Psoas muscle (tissue), 8 donors: Measurements from ENCODE around the gene LINGO3. TPM values are rescaled to one million over a fixed set of nuclear protein-coding genes. Genes with fewer than 3 reads are reported as not detected.

Source experiments
- ATAC-seq, 4 donors: fragments of 200-7000 bp; cut with Tn5 transposase; one replicate each; pipeline ENCODE4 v1.9.1; 2020; ENCODE audit warnings: moderate library complexity in 3 of 4, mild to moderate bottlenecking in 2 of 4
- DNase-seq, 2 donors: peaks; one replicate each; pipeline ENCODE4 v3.0.0-alpha.2; 2020
- H3K27ac ChIP-seq: fragments of 200-600 bp; one replicate; pipeline ENCODE4 v1.8.0; 2022
- H3K27me3 ChIP-seq, 3 donors: fragments of 200-600 bp in 1 of 3; one replicate each; pipeline versions ENCODE4 v1.6.1 to v1.8.0; 2013 to 2022; ENCODE audit warnings: low read length in 2 of 3, mild to moderate bottlenecking in 2 of 3, moderate library complexity in 1 of 3; ENCODE audit not compliant: insufficient read depth in 3 of 3
- H3K36me3 ChIP-seq, 2 donors: fragments of 200-600 bp in 1 of 2; one replicate each; pipeline versions ENCODE4 v1.6.1 to v1.8.0; 2013 to 2022; ENCODE audit warnings: low read depth in 1 of 2, mild to moderate bottlenecking in 1 of 2, moderate library complexity in 1 of 2; ENCODE audit not compliant: insufficient read depth in 1 of 2
- H3K4me1 ChIP-seq: fragments of 200-600 bp; one replicate; pipeline ENCODE4 v1.8.0; 2022
- H3K4me3 ChIP-seq: fragments of 200-600 bp; one replicate; pipeline ENCODE4 v1.8.0; 2022; ENCODE audit warnings: mild to moderate bottlenecking
- H3K9me3 ChIP-seq: fragments of 200-600 bp; one replicate; pipeline ENCODE4 v1.8.0; 2022
- WGBS, 3 donors: extraction: QIAGEN DNeasy Blood & Tissue Kit; methylation state at CpG; one replicate each; pipeline versions ENCODE4 v1.1.6 to v1.1.7; 2013; 5-methylcytosine and 5-hydroxymethylcytosine counted together
- intact Hi-C, 2 donors: fragments of 100-400 bp; cut with DNase I; formaldehyde crosslinking; loops; one replicate each; pipeline versions ENCODE4 v1.11.0 to v1.14.2; 2022
- polyA plus RNA-seq, 3 donors: library from polyadenylated mRNA; stranded (reverse); fragments of 200-250 nt; gene quantifications; one replicate each; pipeline ENCODE4 v1.2.3, GENCODE V29; 2013
- total RNA-seq, 4 donors: library from RNA; stranded (reverse); fragmentation: NEBNext Ultra II Directional in 2 of 4; extraction: Animal tissue kit (Norgen Biotek cat#: 25700) in 2 of 4; gene quantifications; one replicate each; pipeline versions ENCODE4 v1.2.1 to v1.2.4, GENCODE V29; 2021 to 2023
- TF ChIP-seq, protein P1 (sequence below): fragments of 200-600 bp; IDR thresholded peaks from one replicate; pipeline ENCODE4 v1.8.0; 2022; ENCODE audit warnings: antibody characterized with exemption
- donor health status: healthy with polysubstance abuse.
- donor health status: DM: no; HTN: no; CAD: no; lungs with moderate emphysema.
- donor health status: Bipolar disorder and iron deficiency.
- donor health status: healthy.
- donor health status: DM: yes; HTN: yes; CAD: no.
- donor health status: DM: no; HTN: no; CAD: no.
- donor health status: DM: no; HTN: no; CAD: no.
- donor health status: DM: yes; HTN: yes; CAD: no.

LINGO3 gene
- total and polyA plus RNA-seq, 7 donors: 0.04 TPM; not detected in 6

DNA sequence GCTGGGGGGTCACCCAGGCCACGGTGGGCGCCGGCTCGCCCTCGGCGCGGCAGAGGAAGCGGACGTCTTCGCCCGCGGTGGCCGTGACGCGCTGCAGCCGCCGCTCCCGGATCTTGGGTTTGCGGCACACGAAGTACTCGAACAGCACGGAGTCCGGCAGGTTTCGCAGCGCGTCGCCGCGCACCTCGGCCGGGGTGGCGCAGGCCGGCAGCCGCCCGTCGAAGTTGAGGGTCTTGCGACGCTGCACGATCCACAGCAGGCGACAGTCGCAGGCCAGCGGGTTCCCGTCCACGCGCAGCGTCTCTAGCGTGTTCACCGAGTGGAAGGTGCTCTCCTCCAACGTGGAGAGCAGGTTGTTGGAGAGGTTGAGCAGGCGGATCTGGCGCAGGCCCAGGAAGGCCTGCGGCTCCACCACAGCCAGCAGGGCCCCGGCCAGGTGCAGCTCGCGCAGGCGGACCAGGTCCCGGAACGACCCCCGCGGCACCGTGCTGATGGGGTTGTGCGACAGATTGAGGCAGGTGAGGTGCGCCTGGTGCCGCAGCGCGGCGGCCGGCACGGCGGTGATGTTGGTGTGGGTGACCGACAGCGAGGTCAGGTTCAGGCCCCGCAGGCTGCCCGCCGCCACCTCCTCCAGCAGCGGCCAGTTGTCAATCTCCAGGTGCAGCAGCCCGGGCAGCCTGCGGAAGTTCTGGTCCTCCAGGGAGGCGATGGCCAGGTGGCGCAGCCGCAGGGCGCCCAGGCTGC, 17.3 kb downstream of the LINGO3 start:
- no peak for ATAC-seq
- TF ChIP-seq, protein P1, sequence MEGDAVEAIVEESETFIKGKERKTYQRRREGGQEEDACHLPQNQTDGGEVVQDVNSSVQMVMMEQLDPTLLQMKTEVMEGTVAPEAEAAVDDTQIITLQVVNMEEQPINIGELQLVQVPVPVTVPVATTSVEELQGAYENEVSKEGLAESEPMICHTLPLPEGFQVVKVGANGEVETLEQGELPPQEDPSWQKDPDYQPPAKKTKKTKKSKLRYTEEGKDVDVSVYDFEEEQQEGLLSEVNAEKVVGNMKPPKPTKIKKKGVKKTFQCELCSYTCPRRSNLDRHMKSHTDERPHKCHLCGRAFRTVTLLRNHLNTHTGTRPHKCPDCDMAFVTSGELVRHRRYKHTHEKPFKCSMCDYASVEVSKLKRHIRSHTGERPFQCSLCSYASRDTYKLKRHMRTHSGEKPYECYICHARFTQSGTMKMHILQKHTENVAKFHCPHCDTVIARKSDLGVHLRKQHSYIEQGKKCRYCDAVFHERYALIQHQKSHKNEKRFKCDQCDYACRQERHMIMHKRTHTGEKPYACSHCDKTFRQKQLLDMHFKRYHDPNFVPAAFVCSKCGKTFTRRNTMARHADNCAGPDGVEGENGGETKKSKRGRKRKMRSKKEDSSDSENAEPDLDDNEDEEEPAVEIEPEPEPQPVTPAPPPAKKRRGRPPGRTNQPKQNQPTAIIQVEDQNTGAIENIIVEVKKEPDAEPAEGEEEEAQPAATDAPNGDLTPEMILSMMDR: no peak

DNA sequence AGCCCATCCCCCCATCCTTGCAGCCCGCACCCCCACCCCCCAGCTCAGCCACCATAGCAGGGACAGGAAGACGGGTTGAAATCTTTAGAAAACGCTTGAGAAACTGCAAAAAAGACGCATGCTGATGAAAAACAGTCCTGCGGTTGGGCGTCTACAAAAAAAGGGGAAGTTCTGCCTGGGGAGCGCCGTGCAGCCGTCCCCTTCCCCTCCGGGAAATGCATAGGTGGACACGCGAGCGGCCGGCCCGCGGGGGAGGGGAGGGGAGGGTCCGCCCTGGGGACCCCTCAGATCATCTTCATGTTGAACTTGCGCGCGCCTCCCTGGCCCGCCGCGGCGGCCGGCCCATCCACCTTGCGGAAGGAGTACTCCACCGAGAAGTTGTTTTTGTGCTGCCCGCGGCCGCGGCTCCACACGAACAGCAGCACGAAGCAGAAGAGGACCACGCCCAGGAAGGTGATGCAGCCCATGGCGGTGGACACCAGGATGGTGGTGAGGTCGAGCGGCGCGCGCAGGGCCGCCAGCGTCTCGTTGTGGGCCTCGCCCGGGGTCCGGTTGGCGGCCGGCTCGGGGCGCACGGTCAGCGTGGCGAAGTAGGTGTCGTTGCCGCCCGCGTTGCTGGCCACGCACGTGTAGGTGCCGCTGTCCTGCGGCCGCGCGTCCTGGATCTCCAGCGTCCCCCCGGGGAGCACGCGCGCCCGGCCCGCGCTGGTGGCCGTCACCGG, 18.1 kb downstream of the LINGO3 start:
- intact Hi-C loops: no loop called here
- WGBS, 3 donors: 1 to 2% (median 1%) methylated on average over 57 to 74 of the region's 74 CpGs
- ATAC-seq (peak in 1 of 4 donors; percentile 27), DNase-seq (peak in 1 of 2 donors; percentile 47)
- H3K36me3 ChIP-seq: no peaks in the 10 kb centered on the region
- no peak overlapping the region for H3K27ac ChIP-seq
- no peaks in the 10 kb centered on the region for H3K9me3 ChIP-seq
- peaks cover 22% of the 10 kb centered on the region for H3K4me1 ChIP-seq
- TF ChIP-seq, protein P1: no peak
- peak overlapping the region; percentile 60 for H3K4me3 ChIP-seq
- H3K27me3 ChIP-seq: peaks cover 0 to 48% (median 31%) of the 10 kb centered on the region in 3 donors

More for the DNA sequence above, 17.3 kb downstream of the LINGO3 start:
- no peaks in the 10 kb centered on the region for H3K9me3 ChIP-seq
- intact Hi-C loops: no loop called here
- no peak overlapping the region for H3K27ac ChIP-seq
- peaks cover 0 to 48% (median 31%) of the 10 kb centered on the region in 3 donors for H3K27me3 ChIP-seq
- no peaks in the 10 kb centered on the region for H3K36me3 ChIP-seq
- peaks cover 22% of the 10 kb centered on the region for H3K4me1 ChIP-seq
- DNase-seq: no peak
- WGBS, 3 donors: 2 to 3% (median 2%) methylated on average over 61 to 82 of the region's 82 CpGs
- H3K4me3 ChIP-seq: peak overlapping the region; percentile 60

DNA sequence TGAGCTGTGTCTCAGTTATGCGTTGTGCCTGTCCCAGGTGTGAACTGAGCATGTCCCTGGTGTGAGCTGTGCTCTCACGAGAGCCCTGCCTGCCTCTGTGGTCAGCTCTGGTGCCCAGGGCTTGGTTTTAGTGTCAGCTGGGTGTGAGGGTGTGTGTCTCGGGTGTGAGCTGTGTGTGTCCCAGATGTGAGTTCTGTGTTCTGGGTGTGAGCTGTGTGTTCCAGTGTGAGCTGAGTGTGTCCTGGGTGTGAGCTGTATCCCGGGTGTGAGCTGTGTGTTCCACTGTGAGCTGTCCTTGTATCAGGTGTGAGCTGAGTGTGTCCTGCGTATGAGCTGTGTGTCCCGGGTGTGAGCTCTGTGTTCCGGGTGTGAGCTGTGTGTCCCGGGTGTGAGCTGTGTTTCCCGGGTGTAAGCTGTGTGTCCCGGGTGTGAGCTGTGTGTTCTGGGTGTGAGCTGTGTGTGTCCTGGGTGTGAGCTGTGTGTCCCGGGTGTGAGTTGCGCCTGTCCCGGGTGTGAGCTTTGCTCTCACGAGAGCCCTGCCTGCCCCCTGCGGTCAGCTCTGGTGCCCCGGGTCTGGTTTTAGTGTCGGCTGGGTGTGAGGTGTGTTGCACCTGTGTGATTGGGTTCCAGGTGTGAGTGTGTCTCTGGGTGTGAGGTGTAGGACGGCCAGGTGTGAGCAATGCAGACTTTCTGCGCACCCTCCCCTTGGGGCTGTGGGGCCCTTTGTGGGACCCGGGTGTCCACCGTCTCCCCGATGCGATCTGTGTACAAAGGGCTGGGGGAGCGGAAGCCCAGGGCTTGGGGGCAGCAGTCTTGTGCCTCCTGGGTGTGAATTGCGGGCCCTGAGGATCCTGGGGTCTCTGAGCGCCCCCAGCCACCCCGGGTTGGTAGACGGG, 18.9 kb downstream of the LINGO3 start:
- intact Hi-C loops: no loop called here
- H3K36me3 ChIP-seq: no peaks in the 10 kb centered on the region
- no peak overlapping the region for H3K4me3 ChIP-seq
- TF ChIP-seq, protein P1: no peak
- peaks cover 0 to 48% (median 31%) of the 10 kb centered on the region in 3 donors for H3K27me3 ChIP-seq
- DNase-seq (no peak), ATAC-seq (no peak)
- H3K4me1 ChIP-seq: peaks cover 20% of the 10 kb centered on the region
- 58 to 60% (median 60%) methylated on average over 28 of the region's 28 CpGs for WGBS, 3 donors
- no peak overlapping the region for H3K27ac ChIP-seq
- H3K9me3 ChIP-seq: no peaks in the 10 kb centered on the region

DNA sequence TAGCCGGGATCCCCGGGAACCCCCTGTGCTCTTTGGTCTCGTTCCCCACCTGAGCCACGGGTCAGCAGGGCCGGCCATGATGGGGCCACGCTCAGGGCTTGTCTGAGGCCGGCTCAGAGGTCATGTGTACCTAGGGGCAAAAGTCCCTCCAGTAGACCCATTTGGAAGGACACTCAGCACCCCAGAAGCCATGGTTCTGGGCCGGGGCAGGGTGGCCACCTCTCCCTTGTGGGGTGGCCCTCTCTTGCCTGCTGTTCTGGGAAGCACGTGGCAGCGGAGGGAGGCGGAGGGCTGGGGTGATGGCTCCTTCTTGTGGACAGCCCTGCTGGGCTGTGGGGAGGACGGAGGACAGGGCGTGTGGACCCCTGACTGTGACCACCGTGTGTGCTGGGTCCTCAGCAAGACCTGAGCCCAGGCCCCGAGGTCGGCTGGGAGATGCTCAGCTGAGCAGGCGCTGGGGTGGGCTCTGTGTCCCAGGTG, 19.6 kb downstream of the LINGO3 start:
- ATAC-seq (no peak), DNase-seq (no peak)
- intact Hi-C loops: no loop called here
- H3K27me3 ChIP-seq: peaks cover 0 to 48% (median 31%) of the 10 kb centered on the region in 3 donors
- H3K36me3 ChIP-seq: no peaks in the 10 kb centered on the region
- WGBS, 3 donors: 81 to 84% (median 82%) methylated on average over 15 to 17 of the region's 17 CpGs
- peaks cover 17% of the 10 kb centered on the region for H3K4me1 ChIP-seq
- H3K9me3 ChIP-seq: no peaks in the 10 kb centered on the region
- H3K27ac ChIP-seq: no peak overlapping the region
- TF ChIP-seq, protein P1: no peak
- no peak overlapping the region for H3K4me3 ChIP-seq
